Measurements from ENCODE around the gene RNF4. TPM values are rescaled to one million over a fixed set of nuclear protein-coding genes. Genes with fewer than 3 reads are reported as not detected.

RNF4 gene
- total RNA-seq, 1 donor from 2014 or later: 34.6 TPM

GRCh38 chr4:2437475-2438215 lies 31.3 kb upstream of the RNF4 start:
- no peak for ATAC-seq

- no peak for ATAC-seq
Measured at GRCh38 chr4:2438822-2439718, 29.8 kb upstream of the RNF4 start.

GRCh38 chr4:2441393-2442174 lies 27.3 kb upstream of the RNF4 start:
- peak; percentile 70 for ATAC-seq

DNA sequence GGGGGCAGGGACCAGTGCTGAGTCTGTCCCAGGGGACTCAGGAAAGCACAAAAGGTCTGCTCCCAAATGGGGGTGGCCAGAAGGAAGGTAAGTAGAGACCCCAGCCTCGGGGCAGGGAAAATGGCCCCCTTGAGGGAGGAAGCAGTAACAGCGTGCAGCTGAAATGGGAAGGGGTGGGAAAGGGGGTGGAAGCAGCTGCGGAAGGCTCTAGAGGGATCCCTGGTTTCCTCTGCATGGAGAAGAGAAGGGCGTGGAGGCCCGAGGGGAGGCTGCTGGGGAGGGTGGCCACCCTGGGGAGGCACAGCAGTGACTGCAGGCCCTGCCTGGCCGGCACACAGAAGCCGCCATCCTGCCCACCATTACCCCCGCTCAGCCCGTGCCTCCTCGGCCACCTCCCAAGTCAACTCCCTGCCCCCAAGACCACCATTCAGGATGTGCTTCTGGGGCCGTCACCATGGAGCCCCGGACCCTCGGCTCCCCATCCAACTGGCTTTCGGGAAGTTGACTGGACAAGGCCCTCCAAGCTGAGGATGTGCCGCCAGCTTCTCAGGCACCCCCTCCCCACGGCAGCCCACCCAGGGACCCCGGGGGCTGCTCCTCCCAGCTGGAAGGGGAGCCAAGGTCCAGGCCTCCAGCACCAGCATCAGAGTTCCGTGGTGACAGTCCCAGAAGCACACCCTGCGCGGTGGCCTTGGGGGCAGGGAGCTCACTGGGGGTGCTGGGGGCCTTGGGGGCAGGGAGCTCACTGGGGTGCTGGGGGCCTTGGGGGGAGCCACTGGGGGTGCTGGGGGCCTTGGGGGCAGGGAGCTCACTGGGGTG lies 26.5 kb upstream of the RNF4 start:
- no peak for ATAC-seq

DNA sequence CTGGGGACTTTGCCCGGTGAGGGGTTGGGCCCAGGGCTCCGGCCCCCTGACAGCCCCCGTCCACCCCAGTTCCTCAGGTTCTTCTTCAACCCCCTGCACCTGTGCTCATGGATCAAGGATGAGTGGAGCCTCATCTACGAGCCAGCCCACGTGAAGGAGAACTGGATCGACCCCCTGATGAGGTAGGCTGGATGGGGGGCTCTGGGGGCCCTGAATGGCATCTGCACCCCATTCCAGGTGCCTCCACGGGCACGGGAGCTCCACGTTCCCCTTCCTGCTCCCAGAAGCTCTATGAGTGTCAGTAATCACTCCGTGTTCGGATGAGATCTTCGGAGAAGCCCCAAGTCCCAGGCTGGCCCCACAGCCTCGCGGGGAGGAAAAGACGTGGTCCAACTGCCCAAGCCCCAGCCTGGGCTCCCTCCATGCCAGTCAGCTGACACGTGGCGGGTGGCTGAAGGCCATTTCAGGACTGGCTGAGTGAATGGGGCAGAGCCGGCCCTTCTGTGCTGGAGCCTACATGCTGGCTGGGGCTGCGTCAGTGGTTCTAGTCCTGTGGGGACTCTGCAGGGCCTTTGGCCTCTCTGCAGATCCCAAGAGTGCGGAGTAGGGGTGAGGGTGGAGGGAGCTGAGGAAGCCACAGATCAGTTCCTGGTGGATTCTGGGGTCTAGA lies 25.7 kb upstream of the RNF4 start:
- ATAC-seq: no peak

DNA sequence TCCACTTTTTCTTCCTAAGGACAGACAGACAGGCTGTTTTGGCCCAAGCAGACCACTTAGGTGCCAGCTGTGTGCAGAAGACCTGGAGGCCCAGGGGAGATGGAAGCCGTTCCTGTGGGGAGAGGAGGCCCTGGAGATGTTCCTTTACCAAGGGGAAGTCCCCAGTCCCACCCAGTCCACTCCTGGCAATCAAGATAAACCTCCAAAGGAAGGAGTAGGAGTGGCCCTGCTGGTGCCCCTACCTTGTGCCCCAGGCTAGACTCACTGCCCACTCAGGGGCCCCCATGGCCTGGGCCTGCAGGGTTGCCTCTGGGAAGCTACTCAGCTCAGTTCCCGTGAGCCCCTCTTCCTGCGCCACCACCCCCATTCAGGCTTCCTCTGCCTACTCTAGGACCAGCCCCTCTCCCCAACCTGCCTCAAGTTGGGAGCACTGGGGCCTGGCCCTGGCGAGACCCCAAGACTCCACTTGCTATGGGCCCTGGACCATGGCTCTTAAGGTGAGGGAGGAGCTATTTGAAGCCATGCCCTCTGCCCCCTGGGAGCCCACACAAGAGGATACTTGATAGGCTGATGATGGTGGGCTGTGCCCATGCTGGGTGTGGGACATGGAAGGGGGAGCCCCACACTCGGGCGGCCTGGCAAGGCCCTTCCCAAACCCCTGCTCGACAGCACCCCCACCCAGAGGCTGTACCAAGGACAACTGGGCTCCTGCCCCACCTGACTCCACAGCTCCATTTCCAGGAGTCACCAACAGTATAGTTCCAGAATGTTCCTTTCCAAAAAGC lies 24.8 kb upstream of the RNF4 start:
- ATAC-seq: no peak

- no peak for ATAC-seq
Measured at GRCh38 chr4:2445130-2445529, 23.8 kb upstream of the RNF4 start.

GRCh38 chr4:2445571-2445970 lies 23.3 kb upstream of the RNF4 start:
- ATAC-seq: no peak

DNA sequence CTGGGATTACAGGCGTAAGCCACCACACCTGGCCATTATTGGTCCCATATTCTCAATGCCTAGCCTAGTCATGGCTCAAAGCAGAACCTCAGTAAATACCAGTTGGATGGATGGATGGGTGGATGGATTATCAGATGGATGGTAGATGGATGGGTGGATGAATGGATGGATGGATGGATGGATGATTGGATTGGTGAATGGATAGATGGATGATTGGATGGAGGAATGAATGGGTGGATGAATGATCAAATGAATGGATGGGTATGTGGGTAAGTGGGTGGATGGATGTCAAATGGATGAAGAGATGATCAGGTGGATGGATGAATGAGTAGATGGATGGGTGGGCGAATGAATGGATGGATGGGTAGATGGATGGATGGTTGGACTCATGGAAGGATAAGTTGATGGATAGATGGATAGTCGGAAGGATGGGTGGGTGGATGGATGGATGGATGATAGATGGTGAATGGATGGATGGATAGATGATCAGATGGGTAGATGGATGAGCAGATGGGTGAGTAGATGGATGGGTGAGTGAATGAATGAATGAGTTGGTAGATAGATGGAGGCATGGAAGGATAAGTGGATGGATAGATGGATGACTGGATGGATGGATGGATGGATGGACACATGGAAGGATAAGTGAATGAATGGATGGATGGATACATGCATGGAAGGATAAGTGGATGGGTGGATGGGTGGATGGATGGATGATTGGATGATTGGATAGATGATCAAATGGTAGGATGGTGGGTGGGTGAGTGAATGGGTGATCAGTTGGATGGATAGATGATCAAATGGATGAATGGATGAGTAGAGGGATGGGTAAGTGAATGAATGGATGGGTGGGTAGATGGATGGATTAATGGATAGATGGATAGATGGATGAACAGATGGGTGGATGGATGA lies 22.0 kb upstream of the RNF4 start:
- ATAC-seq: no peak

DNA sequence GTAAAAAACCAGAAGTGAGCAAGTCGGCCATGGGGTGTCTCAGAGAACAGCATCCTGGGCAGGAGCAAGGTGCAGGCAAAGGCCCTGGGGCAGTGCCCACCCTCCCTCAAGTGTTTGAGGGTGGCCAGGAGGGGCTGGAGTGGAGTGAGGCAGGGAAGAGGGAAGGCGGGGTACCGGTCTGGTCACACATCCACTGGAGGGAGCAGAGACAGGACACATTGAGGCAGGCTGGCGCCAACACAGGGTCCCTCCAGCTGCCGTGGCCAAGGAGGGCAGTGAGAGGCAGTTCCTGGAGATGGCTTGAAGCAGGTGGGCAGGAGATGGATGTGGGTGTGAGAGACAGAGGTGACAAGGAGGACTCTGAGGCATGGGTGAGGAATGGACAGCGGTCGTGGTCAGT lies 20.3 kb upstream of the RNF4 start:
- ATAC-seq: no peak

GRCh38 chr4:2449051-2449450 lies 19.9 kb upstream of the RNF4 start:
- no peak for ATAC-seq

- no peak for ATAC-seq
Measured at GRCh38 chr4:2449511-2450392, 19.2 kb upstream of the RNF4 start.

DNA sequence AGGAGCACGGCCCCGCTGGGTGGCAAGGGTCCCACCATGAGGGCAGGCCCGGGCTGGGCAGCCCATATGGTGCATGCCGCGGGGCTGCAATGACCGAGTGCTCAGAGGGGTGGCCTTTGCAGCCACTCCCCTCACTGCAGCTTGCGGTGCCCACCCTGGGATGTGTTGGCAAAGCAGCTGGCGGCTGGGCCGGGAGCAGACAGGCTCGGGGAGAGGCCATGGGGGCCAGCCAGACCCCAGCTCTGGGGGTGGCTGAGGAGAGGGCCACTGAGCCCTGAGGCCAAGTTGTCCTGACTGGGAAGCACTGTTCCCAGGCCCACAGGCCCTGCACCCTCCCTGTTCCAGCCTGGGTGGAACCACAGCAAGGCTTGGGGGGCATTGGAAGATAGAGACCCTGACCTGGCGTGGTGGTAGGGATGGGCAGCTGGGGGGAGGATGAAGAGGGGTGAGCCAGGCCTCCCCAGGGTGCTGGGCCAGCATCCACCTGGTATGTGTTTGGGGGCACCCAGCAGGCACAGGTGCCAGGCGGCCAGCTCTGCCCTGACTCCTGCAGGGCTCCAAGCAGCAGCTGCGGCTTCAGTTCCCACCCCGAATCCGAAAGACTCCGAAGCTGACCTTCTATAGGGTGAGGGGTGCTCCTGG lies 18.4 kb upstream of the RNF4 start:
- ATAC-seq: peak; percentile 22

GRCh38 chr4:2451036-2451520 lies 17.8 kb upstream of the RNF4 start:
- peak; percentile 19 for ATAC-seq

GRCh38 chr4:2451821-2452785 lies 16.8 kb upstream of the RNF4 start:
- ATAC-seq: no peak

GRCh38 chr4:2457481-2458295 lies 11.2 kb upstream of the RNF4 start:
- ATAC-seq: no peak

Data from esophagus mucosa (tissue), 1 donor.